ENCODE measurements around the gene POLR1A. TPM values are rescaled to one million over a fixed set of nuclear protein-coding genes. Genes with fewer than 3 reads are reported as not detected.

Gene POLR1A
- total RNA-seq, 4 donors from 2014 or later: 11.1 to 17.6 (median 13.3) TPM

DNA sequence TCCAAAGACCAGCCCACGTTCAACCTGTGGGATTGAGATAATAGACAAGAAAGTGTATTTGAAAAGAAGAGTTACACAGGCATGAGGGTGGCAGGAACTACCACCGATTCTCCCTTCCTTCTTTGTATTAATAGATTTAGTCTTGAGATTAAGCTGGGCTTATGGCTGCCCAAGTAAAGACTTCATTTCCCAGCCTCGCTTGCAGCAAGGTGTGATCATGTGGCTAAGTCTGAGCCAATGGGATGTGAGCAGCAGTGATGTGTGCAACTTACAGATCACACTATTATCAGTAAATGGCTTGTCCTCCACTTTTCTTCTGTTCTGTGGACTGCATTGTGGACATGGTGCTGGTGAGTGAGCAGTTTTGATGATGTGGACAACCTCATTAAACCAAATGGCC lies 101.7 kb downstream of the POLR1A start:
- intact Hi-C loops (cut with DNase I; ENCODE audit: low total_unique reads): no loop called here
- in situ Hi-C loops (cut with MboI; ENCODE audit: low pct_ligation_motif_present in 1 of 4, low pct_unique_long_range_greater_than_20kb in 1 of 4, low sequenced_read_pairs in 3 of 4): no loop called here
- WGBS, 2 donors (ENCODE audit: low coverage in 1 of 2): 82 to 95% methylated on average over 3 of the region's 3 CpGs

DNA sequence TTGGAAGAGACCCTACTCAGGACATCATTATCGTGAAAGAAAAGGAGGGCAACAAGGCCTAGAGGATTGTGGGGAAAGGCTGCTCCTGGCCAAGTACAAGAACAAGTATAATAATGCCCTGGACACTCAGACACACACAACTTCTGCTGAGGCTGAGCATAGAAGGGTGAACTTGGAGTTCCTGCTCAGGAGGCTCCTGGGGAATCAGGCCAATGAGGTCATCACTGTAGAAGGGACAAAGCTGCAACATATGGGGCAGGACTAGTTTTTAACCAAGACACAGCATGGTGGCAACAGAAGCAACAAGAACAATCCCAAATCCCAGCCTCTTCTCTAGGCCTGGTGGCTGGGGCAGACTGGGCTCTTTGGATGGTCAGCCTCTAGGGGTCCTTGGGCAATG lies 102.6 kb downstream of the POLR1A start:
- Histone ChIP-seq H3K4me3 (no peak overlapping the region), H3K27me3 (no peaks in the 10 kb centered on the region), H3K27ac (no peak overlapping the region), H3K36me3 (no peaks in the 10 kb centered on the region), H3K4me1 (peaks cover 7 to 18% (median 12%) of the 10 kb centered on the region in 4 donors), H3K9me3 (peaks cover 0 to 6% of the 10 kb centered on the region in 2 donors)
- in situ Hi-C loops (cut with MboI; ENCODE audit: low pct_ligation_motif_present in 1 of 4, low pct_unique_long_range_greater_than_20kb in 1 of 4, low sequenced_read_pairs in 3 of 4): no loop called here
- 100% methylated on average over 1 of the region's 1 CpG; no CpG with 5 or more reads in 1 of the 2 donors for WGBS, 2 donors (ENCODE audit: low coverage in 1 of 2)
- intact Hi-C loops (cut with DNase I; ENCODE audit: low total_unique reads): no loop called here
- DNase-seq: no peak
- TF ChIP-seq, protein P1, sequence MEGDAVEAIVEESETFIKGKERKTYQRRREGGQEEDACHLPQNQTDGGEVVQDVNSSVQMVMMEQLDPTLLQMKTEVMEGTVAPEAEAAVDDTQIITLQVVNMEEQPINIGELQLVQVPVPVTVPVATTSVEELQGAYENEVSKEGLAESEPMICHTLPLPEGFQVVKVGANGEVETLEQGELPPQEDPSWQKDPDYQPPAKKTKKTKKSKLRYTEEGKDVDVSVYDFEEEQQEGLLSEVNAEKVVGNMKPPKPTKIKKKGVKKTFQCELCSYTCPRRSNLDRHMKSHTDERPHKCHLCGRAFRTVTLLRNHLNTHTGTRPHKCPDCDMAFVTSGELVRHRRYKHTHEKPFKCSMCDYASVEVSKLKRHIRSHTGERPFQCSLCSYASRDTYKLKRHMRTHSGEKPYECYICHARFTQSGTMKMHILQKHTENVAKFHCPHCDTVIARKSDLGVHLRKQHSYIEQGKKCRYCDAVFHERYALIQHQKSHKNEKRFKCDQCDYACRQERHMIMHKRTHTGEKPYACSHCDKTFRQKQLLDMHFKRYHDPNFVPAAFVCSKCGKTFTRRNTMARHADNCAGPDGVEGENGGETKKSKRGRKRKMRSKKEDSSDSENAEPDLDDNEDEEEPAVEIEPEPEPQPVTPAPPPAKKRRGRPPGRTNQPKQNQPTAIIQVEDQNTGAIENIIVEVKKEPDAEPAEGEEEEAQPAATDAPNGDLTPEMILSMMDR (IDR thresholded peaks at IDR 0.05): no peak
- TF ChIP-seq POLR2AphosphoS5 (IDR thresholded peaks at IDR 0.05): no peak
- no peak for TF ChIP-seq EP300 (IDR thresholded peaks at IDR 0.05; ENCODE audit: low read depth)
- no peak for TF ChIP-seq POLR2A (IDR thresholded peaks at IDR 0.05)

More for the DNA sequence above, 101.7 kb downstream of the POLR1A start:
- no peak for DNase-seq
- H3K9me3 ChIP-seq: peaks cover 0 to 6% of the 10 kb centered on the region in 2 donors
- TF ChIP-seq EP300 (IDR thresholded peaks at IDR 0.05; ENCODE audit: low read depth): no peak
- TF ChIP-seq, protein P1 (IDR thresholded peaks at IDR 0.05): no peak
- TF ChIP-seq POLR2A (IDR thresholded peaks at IDR 0.05): no peak
- TF ChIP-seq POLR2AphosphoS5 (IDR thresholded peaks at IDR 0.05): no peak
- no peak overlapping the region for H3K4me3 ChIP-seq
- H3K4me1 ChIP-seq: peaks cover 0 to 10% (median 4%) of the 10 kb centered on the region in 4 donors
- H3K27ac ChIP-seq: no peak overlapping the region
- H3K36me3 ChIP-seq: no peaks in the 10 kb centered on the region
- no peaks in the 10 kb centered on the region for H3K27me3 ChIP-seq

DNA sequence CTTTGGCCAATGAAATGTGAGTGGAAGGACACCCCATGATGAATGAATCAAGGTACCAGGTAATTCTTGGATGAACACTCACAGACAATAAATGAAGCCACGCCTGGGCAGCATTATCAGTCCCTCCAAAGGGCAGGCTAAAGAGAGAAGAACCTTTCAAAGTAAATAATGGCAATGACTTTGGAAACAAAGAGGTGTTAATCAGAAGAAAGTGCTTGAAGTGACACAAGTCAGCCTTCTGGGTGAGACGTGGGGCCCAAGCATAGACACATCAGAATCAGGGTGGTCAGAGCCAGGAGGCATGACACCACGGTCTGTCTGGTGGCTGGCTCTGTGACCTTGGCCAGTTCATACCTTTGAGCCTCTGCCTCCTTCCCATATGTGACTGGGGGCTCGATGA lies 103.3 kb downstream of the POLR1A start:
- Histone ChIP-seq H3K4me1 (peaks cover 14 to 26% (median 19%) of the 10 kb centered on the region in 4 donors), H3K4me3 (no peak overlapping the region), H3K36me3 (no peaks in the 10 kb centered on the region), H3K9me3 (peaks cover 0 to 6% of the 10 kb centered on the region in 2 donors), H3K27me3 (no peaks in the 10 kb centered on the region), H3K27ac (no peak overlapping the region)
- intact Hi-C loops (cut with DNase I; ENCODE audit: low total_unique reads): no loop called here
- DNase-seq: no peak
- TF ChIP-seq POLR2A (IDR thresholded peaks at IDR 0.05) (no peak), POLR2AphosphoS5 (IDR thresholded peaks at IDR 0.05) (no peak), EP300 (IDR thresholded peaks at IDR 0.05; ENCODE audit: low read depth) (no peak)
- TF ChIP-seq, protein P1 (IDR thresholded peaks at IDR 0.05): no peak
- in situ Hi-C loops (cut with MboI; ENCODE audit: low pct_ligation_motif_present in 1 of 4, low pct_unique_long_range_greater_than_20kb in 1 of 4, low sequenced_read_pairs in 3 of 4): no loop called here
- WGBS, 2 donors (ENCODE audit: low coverage in 1 of 2): 78 to 85% methylated on average over 3 to 4 of the region's 4 CpGs

DNA sequence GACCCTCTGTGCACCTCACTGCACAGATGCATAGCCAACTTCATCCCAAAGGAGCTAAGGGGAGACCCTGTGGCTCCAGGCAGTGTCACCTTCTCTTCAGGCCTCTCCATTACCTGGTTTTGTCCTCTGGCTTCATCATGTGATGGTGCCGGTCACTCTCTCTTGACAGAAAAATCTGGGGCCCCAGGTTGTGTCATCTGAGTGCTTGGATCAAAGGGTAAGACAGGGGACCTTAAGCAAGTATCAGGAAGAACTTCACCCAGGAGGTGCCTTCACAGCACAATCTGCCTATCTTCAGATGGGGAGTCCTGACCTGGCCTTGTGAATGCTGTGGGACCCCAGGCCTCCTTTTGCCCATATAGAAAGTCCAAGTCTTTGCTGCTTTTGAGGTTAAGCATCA lies 104.4 kb downstream of the POLR1A start:
- H3K27ac ChIP-seq: no peak overlapping the region
- no peaks in the 10 kb centered on the region for H3K36me3 ChIP-seq
- TF ChIP-seq EP300 (IDR thresholded peaks at IDR 0.05; ENCODE audit: low read depth) (no peak), POLR2AphosphoS5 (IDR thresholded peaks at IDR 0.05) (no peak), POLR2A (IDR thresholded peaks at IDR 0.05) (no peak)
- TF ChIP-seq, protein P1 (IDR thresholded peaks at IDR 0.05): no peak
- in situ Hi-C loops (cut with MboI; ENCODE audit: low pct_ligation_motif_present in 1 of 4, low pct_unique_long_range_greater_than_20kb in 1 of 4, low sequenced_read_pairs in 3 of 4): no loop called here
- no peaks in the 10 kb centered on the region for H3K27me3 ChIP-seq
- DNase-seq: no peak
- H3K9me3 ChIP-seq: peaks cover 0 to under 1% of the 10 kb centered on the region in 2 donors
- WGBS, 2 donors (ENCODE audit: low coverage in 1 of 2): 100% methylated on average over 1 of the region's 1 CpG; no CpG with 5 or more reads in 1 of the 2 donors
- no peak overlapping the region for H3K4me3 ChIP-seq
- intact Hi-C loops (cut with DNase I; ENCODE audit: low total_unique reads): no loop called here
- H3K4me1 ChIP-seq: peaks cover 23 to 34% (median 27%) of the 10 kb centered on the region in 4 donors
